Hepatocyte (in vitro differentiated cells): Measurements from ENCODE around the gene SNX10.
"Not testable (repeated sequence)": the region's sequence is repeated elsewhere in the genome, so short reads cannot be mapped to it uniquely, and the experiment has no call there.

ENCODE experiments used
- CTCF ChIP-seq: fragments of 200-600 bp; sonication (generic); IDR thresholded peaks from 2 replicates; pipeline ENCODE4 v1.5.1; 2016; ENCODE audit warnings: antibody characterized with exemption, mild to moderate bottlenecking; ENCODE audit not compliant: poor library complexity
- EZH2 ChIP-seq: fragments of 200-600 bp; sonication (generic); IDR thresholded peaks from 2 replicates; pipeline ENCODE4 v1.6.1; 2016; ENCODE audit warnings: antibody characterized with exemption, mild to moderate bottlenecking, borderline replicate concordance
- EZH2phosphoT487 ChIP-seq: fragments of 200-600 bp; sonication (generic); IDR thresholded peaks from one replicate; pipeline ENCODE4 v1.6.1; 2018; ENCODE audit warnings: antibody characterized with exemption, mild to moderate bottlenecking, low read depth, moderate library complexity; ENCODE audit not compliant: unreplicated experiment, severe bottlenecking

- TF ChIP-seq CTCF, EZH2, EZH2phosphoT487: not testable (repeated sequence)
Observed at GRCh38 chr7:26288126-26288525, 3.5 kb upstream of the SNX10 start.
